ENCODE measurements around the gene HEPACAM.

HEPACAM gene

GRCh38 chr11:124880958-124881357 lies 54.9 kb downstream of the HEPACAM start:
- DNase-seq = no peak

GRCh38 chr11:124880290-124880611 lies 55.6 kb downstream of the HEPACAM start:
- no peak for DNase-seq

- no peak for DNase-seq
Observed at GRCh38 chr11:124879493-124880289, 56.2 kb downstream of the HEPACAM start.

- no peak for DNase-seq
Observed at GRCh38 chr11:124878759-124879492, 56.9 kb downstream of the HEPACAM start.

GRCh38 chr11:124877910-124878758 lies 57.7 kb downstream of the HEPACAM start:
- no peak for DNase-seq

GRCh38 chr11:124877631-124877909 lies 58.3 kb downstream of the HEPACAM start:
- no peak for DNase-seq

GRCh38 chr11:124876818-124877630 lies 58.8 kb downstream of the HEPACAM start:
- no peak for DNase-seq

- peak; percentile 74 to 80 for DNase-seq
Observed at GRCh38 chr11:124875943-124876817, 59.7 kb downstream of the HEPACAM start.

GRCh38 chr11:124875401-124875800 lies 60.4 kb downstream of the HEPACAM start:
- no peak for DNase-seq

GRCh38 chr11:124874571-124875255 lies 61.1 kb downstream of the HEPACAM start:
- no peak for DNase-seq

GRCh38 chr11:124873951-124874350 lies 61.9 kb downstream of the HEPACAM start:
- no peak for DNase-seq

GRCh38 chr11:124872741-124873140 lies 63.1 kb downstream of the HEPACAM start:
- no peak for DNase-seq

- DNase-seq = no peak
Observed at GRCh38 chr11:124872280-124872679, 63.6 kb downstream of the HEPACAM start.

GRCh38 chr11:124870430-124870829 lies 65.4 kb downstream of the HEPACAM start:
- no peak for DNase-seq

- no peak for DNase-seq
Observed at GRCh38 chr11:124869856-124870387, 65.9 kb downstream of the HEPACAM start.

GRCh38 chr11:124869331-124869730 lies 66.5 kb downstream of the HEPACAM start:
- no peak for DNase-seq

Measured in stimulated activated CD4-positive, alpha-beta T cell treated with anti-CD3 and anti-CD28 coated beads, Interleukin-4, amount 100 ng/mL, for 4 hours (primary cell).